ENCODE measurements around the gene BBS10.

DNA sequence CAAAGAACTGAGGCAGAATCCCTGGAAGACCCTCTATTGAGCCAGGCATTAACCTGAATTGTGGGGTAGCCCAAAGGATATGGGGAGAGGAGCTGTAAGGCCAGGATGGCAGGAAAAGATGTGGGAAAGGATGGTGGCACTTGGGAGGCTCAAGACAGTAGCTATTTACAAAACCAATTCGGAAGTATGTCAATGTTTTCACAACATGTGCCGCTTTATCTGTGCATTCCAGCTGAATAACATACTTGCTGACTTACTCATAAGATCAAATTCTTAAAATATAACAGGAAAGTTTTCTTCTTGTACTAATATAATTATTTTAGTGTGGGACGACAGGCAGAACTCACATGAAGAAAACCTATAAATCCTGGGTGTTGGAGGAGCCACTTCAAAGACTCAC is 10.6 kb downstream of the BBS10 start:
- TF ChIP-seq, protein P1, sequence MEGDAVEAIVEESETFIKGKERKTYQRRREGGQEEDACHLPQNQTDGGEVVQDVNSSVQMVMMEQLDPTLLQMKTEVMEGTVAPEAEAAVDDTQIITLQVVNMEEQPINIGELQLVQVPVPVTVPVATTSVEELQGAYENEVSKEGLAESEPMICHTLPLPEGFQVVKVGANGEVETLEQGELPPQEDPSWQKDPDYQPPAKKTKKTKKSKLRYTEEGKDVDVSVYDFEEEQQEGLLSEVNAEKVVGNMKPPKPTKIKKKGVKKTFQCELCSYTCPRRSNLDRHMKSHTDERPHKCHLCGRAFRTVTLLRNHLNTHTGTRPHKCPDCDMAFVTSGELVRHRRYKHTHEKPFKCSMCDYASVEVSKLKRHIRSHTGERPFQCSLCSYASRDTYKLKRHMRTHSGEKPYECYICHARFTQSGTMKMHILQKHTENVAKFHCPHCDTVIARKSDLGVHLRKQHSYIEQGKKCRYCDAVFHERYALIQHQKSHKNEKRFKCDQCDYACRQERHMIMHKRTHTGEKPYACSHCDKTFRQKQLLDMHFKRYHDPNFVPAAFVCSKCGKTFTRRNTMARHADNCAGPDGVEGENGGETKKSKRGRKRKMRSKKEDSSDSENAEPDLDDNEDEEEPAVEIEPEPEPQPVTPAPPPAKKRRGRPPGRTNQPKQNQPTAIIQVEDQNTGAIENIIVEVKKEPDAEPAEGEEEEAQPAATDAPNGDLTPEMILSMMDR (IDR thresholded peaks at IDR 0.05): no peak
- no peak for TF ChIP-seq REST (IDR thresholded peaks at IDR 0.05; ENCODE audit: insufficient read depth in 1 of 2, low read depth in 2 of 2, low read length in 1 of 2)
- TF ChIP-seq POLR2AphosphoS5 (IDR thresholded peaks at IDR 0.05; ENCODE audit: low read depth, low read length): no peak

All from Panc1 (cell line).